Activated naive CD4-positive, alpha-beta T cell (primary cell): ENCODE measurements around the gene SLC37A1.

Experiments used
- DNase-seq, 4 experiments: peaks; one replicate each; lab custom pipeline; 2025; lab: John Stamatoyannopoulos, UW

SLC37A1 gene

DNA sequence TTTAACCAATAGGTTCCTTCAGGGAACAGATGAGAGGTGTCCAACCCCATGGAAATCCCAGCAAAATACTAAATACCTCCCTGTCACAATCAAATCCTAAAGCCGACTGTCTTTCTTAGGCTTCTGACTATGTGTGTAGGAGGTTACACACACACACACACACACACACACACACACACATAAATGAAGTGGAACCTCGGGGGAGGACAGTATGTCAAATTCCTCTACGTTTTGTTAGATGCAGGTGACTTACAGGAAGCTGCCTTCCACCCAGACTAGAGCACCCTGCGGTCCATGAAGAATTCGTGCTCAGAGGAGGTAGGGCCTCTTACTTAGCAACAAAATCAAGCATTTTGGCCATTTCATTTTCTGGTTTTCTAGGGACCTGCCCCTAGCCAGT is 34.1 kb upstream of the SLC37A1 start:
- no peak for DNase-seq

DNA sequence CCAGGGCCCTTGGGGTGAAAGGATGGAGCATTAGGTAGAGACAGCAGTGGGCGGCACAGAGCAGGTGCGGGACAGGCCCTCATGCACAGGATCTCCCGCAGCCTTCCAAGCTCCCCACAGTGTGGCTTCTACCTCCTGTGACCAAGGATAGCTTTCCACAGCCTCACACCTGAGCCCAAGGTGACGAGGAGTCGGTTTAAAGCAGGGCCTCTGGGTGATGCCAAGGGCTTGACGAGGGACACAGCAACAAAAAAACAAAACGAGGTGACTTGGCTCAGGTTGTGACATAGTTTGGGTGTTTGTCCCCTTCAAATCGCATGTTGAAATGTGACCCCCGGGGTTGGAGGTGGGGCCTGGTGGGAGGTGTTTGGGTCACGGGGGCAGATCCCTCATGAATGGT is 32.9 kb upstream of the SLC37A1 start:
- no peak for DNase-seq

GRCh38 chr21:42481169-42481568 is 32.5 kb upstream of the SLC37A1 start:
- DNase-seq = no peak

DNA sequence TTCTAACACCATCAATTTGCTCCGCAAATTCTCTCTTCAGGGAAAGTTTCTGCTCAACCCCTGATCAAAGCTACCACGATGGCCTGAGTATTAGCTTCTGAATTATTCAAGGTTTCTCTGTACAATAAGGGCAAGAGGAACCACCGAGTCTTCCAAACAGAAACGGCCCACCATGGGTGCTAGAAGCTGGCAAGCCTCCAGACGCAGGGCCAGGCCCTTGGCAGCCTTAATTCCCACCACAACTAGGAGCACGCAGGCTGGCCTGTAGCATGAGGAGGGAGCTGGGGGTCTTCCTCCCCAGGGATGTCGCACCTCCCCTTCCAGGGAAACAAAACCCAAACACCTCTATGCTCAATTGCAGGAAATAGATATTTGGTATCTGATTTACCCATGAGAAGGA is 28.7 kb upstream of the SLC37A1 start:
- no peak for DNase-seq

GRCh38 chr21:42486072-42486471 is 27.6 kb upstream of the SLC37A1 start:
- no peak for DNase-seq

DNA sequence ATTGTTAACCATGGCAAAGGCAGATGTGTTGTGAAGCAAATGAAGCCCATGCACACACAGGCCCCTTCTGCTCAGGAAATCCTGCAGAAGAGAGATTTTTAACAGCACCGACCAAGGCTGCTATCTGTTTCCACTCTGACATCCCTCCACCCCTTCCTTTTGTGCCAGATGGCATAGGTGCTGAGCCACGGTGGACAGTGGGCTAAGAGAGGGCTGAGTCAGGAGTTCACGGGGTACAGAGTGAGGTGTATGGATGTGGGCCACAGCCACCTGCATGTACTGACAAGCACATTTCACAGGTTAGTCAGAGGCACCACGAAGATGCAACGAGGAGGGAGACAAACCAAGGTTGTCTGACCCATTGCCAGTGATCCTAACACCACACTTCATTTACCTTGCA is 27.1 kb upstream of the SLC37A1 start:
- DNase-seq = no peak

DNA sequence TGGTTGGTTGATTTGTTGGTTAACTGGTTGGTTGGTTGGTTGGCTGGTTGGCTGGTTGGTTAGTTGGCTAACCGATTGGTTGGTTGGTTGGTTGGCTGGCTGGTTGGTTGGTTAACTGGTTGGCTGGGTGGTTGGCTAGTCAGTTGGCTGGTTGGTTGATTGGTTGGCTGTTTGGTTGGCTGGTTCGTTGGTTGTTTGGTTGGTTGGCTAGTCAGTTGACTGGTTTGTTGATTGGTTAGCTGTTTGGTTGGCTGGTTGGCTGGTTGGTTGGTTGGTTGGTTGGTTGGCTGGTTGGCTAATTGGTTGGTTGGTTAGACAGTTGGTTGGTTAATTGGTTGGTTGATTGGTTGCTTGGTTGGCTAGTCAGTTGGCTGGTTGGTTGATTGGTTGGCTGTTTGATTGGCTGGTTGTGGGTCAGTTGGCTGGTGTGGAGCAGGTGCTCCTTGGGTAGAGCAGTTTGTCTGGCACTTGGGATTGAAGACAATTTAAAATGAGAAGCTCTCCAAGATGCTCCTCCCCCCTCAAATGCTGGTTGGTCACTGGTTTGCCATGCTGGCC is 24.6 kb upstream of the SLC37A1 start:
- no peak for DNase-seq

DNA sequence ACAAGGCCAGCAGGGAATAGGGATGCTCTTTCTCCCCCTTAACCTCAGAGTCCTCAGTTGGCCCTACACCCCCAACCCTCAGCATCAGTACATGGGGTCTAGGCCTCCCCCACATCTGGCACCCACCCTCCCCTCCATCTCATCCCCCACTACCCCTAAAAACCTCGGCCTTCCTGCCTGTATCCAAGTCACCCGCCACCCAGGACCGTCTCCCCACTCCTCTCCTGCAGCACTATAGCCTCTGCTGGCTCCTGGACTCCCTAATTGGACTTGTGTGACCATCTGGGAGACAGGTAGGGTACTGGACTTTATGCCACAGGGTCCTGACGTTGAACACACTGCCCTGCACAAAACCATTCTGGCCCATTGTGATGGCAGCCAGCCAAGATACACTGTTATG is 23.7 kb upstream of the SLC37A1 start:
- DNase-seq = no peak

DNA sequence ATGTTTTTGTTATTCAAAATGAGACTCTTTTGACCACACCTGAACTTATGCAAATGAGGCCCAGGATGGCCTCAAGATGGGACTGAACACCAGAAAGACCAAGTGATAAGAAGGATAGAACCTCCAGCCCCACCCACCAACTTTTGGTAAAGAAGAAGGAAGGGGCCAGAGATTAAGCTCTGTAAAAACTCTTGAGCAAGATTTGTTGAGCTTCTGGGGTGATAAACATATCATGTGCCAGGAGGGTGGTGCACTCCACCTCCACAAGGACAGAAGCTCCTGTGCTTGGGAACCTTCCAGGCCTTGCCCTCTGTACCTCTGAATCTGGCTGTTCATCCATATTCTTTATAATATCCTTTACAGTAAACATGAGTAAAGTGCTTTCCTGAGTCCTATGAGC is 22.9 kb upstream of the SLC37A1 start:
- DNase-seq = no peak

DNA sequence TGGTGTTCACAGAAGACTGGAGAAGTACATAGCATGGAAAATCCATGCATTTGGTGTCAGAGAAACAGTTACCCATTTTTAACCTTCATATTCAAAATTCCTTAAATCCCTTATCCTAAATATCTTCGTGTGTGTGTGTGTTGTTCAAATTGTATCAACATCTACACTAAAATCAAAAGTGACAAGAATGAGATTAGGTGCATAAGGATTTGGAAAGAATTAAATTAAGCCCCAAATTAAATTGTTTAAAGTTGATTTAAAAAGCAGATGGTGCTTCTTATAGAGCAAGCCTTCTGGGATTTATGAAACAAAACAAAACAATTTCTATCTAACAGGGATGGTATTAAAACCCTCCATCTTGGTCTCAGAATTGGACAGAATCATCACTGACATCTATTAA is 22.3 kb upstream of the SLC37A1 start:
- DNase-seq = no peak

- no peak for DNase-seq
Observed at GRCh38 chr21:42492201-42492600, 21.5 kb upstream of the SLC37A1 start.

DNA sequence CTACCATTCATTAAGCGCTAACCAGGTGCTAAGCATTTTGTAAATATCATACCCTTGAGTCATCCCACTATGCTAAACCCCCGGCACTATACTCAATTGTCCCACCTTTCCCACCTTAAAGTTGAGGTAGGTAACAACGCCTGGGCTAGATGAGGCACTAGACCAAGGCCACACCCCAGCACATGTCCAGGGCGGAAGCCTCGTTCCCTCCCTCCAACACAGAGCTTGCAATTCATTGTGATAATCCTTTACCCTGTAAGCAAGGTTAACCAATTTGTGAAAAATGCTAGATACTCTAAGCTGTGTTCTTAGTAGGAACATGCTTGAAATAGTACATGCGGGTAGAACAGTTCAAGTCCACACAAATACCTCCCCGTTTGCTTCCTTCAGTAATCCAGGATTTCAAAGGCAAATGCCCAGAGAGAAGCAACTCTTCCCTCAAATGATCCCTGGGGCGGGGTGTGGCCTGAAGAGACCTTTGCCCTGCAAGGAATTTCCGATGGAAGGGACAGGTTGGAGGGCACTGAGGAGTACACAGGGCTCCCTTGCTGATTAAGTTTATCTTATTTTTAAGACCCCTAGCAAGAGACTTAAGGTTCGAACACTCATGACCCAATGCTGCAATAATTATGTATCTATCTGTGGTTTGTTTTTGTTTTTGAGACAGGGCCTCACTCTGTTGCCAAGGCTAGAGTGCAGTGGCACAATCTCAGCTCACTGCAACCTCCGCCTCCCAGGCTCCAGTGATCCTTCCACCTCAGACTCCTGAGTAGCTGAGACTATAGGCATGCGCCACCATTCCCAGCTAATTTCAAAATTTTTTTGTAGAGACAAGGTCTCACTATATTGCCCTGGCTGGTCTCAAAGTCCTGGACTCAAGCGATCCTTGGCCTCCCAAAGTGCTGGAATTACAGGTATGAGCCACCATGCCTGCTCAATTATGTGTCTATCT is 20.3 kb upstream of the SLC37A1 start:
- DNase-seq = no peak

GRCh38 chr21:42495027-42495426 is 18.6 kb upstream of the SLC37A1 start:
- no peak for DNase-seq

DNA sequence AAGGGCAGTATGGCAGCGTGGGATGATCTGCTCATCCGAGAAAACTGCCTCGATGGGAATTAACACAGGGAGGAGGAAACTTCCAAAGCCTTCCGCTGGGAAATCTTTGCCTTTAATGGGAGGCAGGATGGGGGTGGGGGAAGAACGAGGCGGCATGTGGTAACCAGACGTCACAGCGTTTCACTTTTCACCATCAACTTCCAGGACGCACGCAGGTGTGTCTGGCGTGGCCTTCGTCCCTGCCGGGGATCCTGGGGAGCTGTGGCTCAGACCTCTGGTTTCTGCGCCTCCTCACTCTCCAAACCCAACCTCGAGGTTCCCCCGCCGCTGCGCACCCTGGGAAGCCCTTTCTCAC is 17.9 kb upstream of the SLC37A1 start:
- no peak for DNase-seq

DNA sequence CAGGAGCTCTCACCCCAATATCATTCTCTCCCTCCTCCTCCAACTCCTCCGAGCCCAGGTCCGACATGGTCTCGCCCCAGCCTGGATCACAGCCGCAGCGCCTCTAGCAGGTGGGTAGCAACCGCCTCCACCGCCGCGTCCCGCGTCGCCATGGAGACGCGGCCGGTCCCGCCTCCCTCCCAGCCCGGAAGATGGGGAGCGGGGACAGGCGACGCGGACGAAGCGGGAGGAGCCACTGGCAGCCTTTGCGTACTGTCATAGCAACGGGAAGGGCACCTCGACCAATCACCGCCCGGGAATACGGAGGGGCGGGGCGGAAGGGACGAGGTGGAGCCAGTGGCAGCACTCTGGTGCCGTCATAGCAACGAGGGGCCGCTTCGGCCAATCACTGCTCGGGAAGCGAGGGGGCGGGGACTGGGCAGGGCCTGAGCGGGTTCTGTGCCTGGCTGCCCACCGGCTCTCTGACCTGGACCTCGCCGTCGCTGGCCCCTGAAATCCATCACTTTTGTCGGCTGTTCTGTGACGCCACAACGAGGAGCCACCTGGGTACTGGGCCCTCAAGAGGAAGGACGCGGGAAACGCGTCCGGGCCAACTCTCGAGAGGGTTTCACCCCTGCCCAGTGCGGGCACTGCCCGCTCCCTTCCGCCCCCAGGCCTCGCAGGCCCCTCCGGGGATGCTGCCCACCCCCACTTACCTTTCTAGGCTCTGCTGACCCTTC is 17.4 kb upstream of the SLC37A1 start, which contains the start of gene RSPH1:
Gene RSPH1 (minus strand): TSS at position 105 of the 719 bp plus-strand sequence. CDS start 38 bp downstream, at position 67.
- DNase-seq = peak; percentile 95 to 98 (median 96)

DNA sequence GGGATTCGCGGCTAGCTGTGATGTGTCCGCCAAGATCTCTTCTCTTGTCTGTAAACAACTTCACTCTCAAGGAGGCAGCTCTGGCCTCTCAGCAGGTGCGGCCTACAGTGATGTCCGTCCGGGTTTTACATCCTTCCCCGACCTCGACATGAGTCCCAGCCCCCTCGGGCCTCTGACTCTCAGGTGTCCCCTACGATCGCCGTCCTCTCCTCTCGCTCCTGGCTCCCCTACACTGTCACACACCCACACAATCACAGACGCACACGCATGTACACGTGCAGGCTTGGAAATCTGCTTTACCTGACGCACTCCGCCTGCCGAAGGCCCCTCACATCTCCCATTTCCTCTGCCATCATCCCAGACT is 16.8 kb upstream of the SLC37A1 start:
- no peak for DNase-seq

GRCh38 chr21:42498012-42498411 is 15.6 kb upstream of the SLC37A1 start:
- DNase-seq = no peak

DNA sequence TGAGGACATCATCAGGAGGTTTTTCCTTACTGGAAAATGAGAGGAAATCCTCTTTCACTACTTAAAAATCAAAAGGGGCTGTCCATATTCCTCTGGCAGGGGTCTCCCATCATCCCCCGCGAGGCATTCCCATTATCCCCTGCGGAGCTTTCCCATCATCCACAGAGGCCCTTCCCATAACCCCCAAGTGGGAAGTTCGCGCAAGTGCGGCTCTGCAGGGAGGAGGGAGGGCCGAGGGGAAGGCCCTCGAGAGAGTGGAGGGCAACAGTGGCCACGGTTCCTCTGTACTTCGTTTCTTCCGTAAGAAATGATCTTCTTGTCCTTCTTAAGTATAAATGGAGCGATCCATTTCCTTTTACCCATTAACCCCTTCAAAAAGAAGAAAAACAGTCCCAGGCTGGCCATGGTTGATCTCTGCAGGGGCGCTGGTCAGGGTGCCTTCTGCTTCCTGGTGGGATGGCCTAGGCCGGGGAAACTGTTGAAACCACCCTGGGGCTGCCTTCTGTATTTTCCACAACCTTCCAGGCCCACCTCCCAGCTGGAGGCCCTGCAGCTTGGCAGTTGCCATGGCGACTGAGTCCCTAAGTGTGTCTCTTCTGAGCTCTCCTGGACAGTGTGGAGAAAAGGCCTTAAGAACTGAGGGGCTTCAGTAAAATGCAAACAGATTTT is 14.1 kb upstream of the SLC37A1 start:
- DNase-seq = no peak

DNA sequence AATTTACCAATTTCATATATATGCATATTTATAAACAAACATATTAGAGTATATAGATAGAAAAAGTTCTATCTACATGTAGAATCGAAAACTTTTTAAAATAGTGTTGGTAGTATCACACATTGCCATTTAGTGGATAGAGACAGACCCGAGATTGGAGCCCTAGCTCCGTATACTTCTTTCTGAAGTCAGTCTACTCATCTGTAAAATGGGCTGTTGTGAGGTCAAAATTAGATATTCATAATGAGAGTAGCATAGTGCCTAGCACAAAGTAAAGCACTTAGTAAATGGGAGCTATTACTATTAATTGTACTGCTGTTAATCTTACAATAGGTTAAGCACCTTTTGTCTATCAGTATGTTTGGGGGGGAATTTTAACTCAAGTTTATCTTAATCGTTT is 13.4 kb upstream of the SLC37A1 start:
- DNase-seq = no peak

DNA sequence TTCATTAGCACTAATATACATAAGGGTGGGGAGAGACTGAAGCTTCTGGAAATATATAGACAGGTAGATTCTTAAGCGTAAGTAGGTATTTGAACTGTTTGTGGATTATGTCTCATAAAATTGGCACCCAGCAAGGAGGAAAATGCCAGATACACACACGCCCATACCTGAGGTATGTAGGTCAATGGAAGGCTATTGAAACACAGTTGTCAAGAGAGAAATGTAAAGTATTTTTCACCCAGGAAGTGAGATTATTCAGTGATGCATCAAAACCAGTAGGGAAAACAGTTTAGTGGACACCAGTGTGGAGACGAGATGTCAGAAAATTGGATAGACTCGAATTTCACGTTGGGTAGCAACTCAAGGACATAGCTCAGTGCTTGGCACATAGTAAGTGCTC is 12.9 kb upstream of the SLC37A1 start:
- no peak for DNase-seq

GRCh38 chr21:42503711-42504110 is 9.9 kb upstream of the SLC37A1 start:
- DNase-seq = no peak

- DNase-seq = no peak
Observed at GRCh38 chr21:42505090-42505726, 8.4 kb upstream of the SLC37A1 start.
